ENCODE measurements around the gene KRT85.

KRT85 gene

DNA sequence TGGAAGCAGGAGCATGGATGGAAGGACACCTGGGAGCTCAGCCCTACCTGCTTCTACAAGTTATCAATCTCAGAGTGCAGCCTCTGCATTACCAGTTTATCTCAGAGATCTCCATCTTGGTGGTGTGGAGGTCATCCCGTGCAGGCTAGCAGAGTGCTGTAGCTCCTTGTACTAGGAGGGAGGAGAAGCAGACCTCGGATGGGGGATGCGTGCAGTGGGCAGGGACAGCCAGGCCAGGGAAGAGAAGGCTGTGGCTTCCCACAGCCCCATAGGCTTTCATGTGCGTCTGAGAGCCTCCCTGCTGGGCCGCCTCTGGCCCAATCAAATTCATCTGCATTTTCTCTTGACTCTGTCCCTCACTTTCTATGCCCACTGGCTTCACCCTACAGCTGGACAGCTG, 47.7 kb upstream of the KRT85 start:
- Histone ChIP-seq H3K4me2 (ENCODE audit: low read depth, low read length, poor library complexity, severe bottlenecking) (no peak overlapping the region), H3K79me2 (ENCODE audit: insufficient read depth, low read length) (no peaks in the 10 kb centered on the region), H3F3A (ENCODE audit: low read depth) (no peaks in the 10 kb centered on the region), H3K27me3 (ENCODE audit: insufficient read depth, low read length, poor library complexity, severe bottlenecking) (no peaks in the 10 kb centered on the region), H4K20me1 (ENCODE audit: insufficient read depth, low read length, poor library complexity, severe bottlenecking) (no peaks in the 10 kb centered on the region), H3K36me3 (ENCODE audit: insufficient read depth, low read length) (no peaks in the 10 kb centered on the region), H2AFZ (ENCODE audit: low read length) (no peak overlapping the region), H3K4me3 (ENCODE audit: low read length, poor library complexity, severe bottlenecking) (no peak overlapping the region), H3K9me2 (replicated peaks; ENCODE audit: low read depth, low read length) (no peaks in the 10 kb centered on the region), H3K9me3 (ENCODE audit: insufficient read depth, low read depth, low read length) (no peaks in the 10 kb centered on the region), H3K9ac (ENCODE audit: low read depth, low read length, poor library complexity, severe bottlenecking) (no peak overlapping the region), H3K4me1 (ENCODE audit: insufficient read depth, low read length, poor library complexity, severe bottlenecking) (no peaks in the 10 kb centered on the region)
- TF ChIP-seq EZH2phosphoT487 (IDR thresholded peaks at IDR 0.05; ENCODE audit: borderline replicate concordance) = no peak
- TF ChIP-seq, protein P1, sequence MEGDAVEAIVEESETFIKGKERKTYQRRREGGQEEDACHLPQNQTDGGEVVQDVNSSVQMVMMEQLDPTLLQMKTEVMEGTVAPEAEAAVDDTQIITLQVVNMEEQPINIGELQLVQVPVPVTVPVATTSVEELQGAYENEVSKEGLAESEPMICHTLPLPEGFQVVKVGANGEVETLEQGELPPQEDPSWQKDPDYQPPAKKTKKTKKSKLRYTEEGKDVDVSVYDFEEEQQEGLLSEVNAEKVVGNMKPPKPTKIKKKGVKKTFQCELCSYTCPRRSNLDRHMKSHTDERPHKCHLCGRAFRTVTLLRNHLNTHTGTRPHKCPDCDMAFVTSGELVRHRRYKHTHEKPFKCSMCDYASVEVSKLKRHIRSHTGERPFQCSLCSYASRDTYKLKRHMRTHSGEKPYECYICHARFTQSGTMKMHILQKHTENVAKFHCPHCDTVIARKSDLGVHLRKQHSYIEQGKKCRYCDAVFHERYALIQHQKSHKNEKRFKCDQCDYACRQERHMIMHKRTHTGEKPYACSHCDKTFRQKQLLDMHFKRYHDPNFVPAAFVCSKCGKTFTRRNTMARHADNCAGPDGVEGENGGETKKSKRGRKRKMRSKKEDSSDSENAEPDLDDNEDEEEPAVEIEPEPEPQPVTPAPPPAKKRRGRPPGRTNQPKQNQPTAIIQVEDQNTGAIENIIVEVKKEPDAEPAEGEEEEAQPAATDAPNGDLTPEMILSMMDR (conservative IDR thresholded peaks at IDR 0.05; ENCODE audit: low read length) = no peak

DNA sequence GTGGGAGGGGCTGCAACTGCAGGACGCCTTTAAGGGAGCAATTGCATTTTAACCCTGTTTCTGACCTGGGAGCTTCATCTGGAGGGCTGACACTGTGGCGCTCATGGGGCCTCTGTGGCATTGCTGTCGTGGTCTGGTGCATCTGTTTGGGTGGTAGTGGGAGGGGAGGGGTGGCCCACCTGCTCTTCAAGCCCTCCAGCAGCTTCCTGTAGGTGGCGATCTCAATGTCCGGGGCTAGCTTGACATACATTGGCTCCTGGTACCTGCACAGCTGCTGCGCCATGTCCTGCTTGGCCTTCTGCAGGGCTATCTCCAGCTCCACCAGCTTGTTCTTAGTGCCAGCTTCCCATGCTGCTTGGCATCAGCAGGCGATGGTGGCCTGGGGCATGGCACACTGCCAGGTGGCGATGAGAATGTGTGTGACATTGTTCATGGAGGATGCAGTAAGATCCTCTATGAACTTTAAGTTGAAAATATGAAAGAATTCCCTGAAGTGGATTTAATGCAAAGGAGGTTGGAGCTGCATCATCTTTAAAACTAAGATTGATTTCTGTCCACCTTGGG, 46.6 kb upstream of the KRT85 start:
- H3K9me3 ChIP-seq (ENCODE audit: insufficient read depth, low read depth, low read length) = no peaks in the 10 kb centered on the region
- no peak overlapping the region for H3K4me2 ChIP-seq (ENCODE audit: low read depth, low read length, poor library complexity, severe bottlenecking)
- H3K36me3 ChIP-seq (ENCODE audit: insufficient read depth, low read length) = no peaks in the 10 kb centered on the region
- H4K20me1 ChIP-seq (ENCODE audit: insufficient read depth, low read length, poor library complexity, severe bottlenecking) = no peaks in the 10 kb centered on the region
- H3K9me2 ChIP-seq (replicated peaks; ENCODE audit: low read depth, low read length) = no peaks in the 10 kb centered on the region
- no peaks in the 10 kb centered on the region for H3K27me3 ChIP-seq (ENCODE audit: insufficient read depth, low read length, poor library complexity, severe bottlenecking)
- no peak overlapping the region for H3K4me3 ChIP-seq (ENCODE audit: low read length, poor library complexity, severe bottlenecking)
- no peak overlapping the region for H3K9ac ChIP-seq (ENCODE audit: low read depth, low read length, poor library complexity, severe bottlenecking)
- H3K79me2 ChIP-seq (ENCODE audit: insufficient read depth, low read length) = no peaks in the 10 kb centered on the region
- no peaks in the 10 kb centered on the region for H3F3A ChIP-seq (ENCODE audit: low read depth)
- H3K4me1 ChIP-seq (ENCODE audit: insufficient read depth, low read length, poor library complexity, severe bottlenecking) = no peaks in the 10 kb centered on the region
- no peak for TF ChIP-seq EZH2phosphoT487 (IDR thresholded peaks at IDR 0.05; ENCODE audit: borderline replicate concordance)
- TF ChIP-seq, protein P1 (conservative IDR thresholded peaks at IDR 0.05; ENCODE audit: low read length) = peak; percentile 37
- H2AFZ ChIP-seq (ENCODE audit: low read length) = no peak overlapping the region

DNA sequence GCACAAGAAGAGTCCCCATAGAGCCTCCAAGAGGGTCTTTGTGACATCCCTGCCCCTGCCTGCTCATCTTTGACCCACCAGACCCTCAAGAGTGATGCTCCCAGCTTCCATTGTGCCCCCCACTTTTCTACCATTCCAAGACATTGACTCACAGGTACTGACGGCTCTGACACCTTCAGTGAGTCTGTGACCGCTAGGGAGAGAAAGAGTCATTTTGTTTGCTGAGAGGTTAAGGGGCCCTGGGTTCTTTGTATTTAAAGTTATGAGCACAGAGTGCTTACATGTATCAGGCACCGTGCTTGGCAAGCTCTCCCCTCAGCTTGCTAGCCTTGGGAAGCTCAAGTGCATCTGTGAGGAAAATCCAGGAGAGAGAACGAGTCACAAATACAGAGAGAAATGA, 45.9 kb upstream of the KRT85 start:
- Histone ChIP-seq H3F3A (ENCODE audit: low read depth) (no peaks in the 10 kb centered on the region), H3K36me3 (ENCODE audit: insufficient read depth, low read length) (no peaks in the 10 kb centered on the region), H4K20me1 (ENCODE audit: insufficient read depth, low read length, poor library complexity, severe bottlenecking) (no peaks in the 10 kb centered on the region), H3K4me3 (ENCODE audit: low read length, poor library complexity, severe bottlenecking) (no peak overlapping the region), H3K27me3 (ENCODE audit: insufficient read depth, low read length, poor library complexity, severe bottlenecking) (no peaks in the 10 kb centered on the region), H3K4me2 (ENCODE audit: low read depth, low read length, poor library complexity, severe bottlenecking) (no peak overlapping the region), H3K79me2 (ENCODE audit: insufficient read depth, low read length) (no peaks in the 10 kb centered on the region), H2AFZ (ENCODE audit: low read length) (no peak overlapping the region), H3K9me2 (replicated peaks; ENCODE audit: low read depth, low read length) (no peaks in the 10 kb centered on the region), H3K4me1 (ENCODE audit: insufficient read depth, low read length, poor library complexity, severe bottlenecking) (no peaks in the 10 kb centered on the region), H3K9me3 (ENCODE audit: insufficient read depth, low read depth, low read length) (no peaks in the 10 kb centered on the region), H3K9ac (ENCODE audit: low read depth, low read length, poor library complexity, severe bottlenecking) (no peak overlapping the region)
- no peak for TF ChIP-seq EZH2phosphoT487 (IDR thresholded peaks at IDR 0.05; ENCODE audit: borderline replicate concordance)
- TF ChIP-seq, protein P1 (conservative IDR thresholded peaks at IDR 0.05; ENCODE audit: low read length) = no peak
